SK-N-SH treated with all-trans-retinoic acid at 6 μM for 48 hours (cell line): Measurements from ENCODE around the gene CCDC154.

Experiments
- BACH2 ChIP-seq: fragments of 250-450 bp; sonication (Bioruptor Pico); IDR thresholded peaks from 2 replicates; pipeline ENCODE4 v1.9.0; 2021; ENCODE audit warnings: mild to moderate bottlenecking, borderline replicate concordance
- PPARA ChIP-seq: fragments of 250-450 bp; sonication (Bioruptor Pico); IDR thresholded peaks from 2 replicates; pipeline ENCODE4 v1.5.0; 2020; ENCODE audit warnings: mild to moderate bottlenecking, borderline replicate concordance
- ZFP3 ChIP-seq: fragments of 250-450 bp; sonication (Bioruptor Pico); IDR thresholded peaks from 2 replicates; pipeline ENCODE4 v1.5.0; 2020; ENCODE audit warnings: mild to moderate bottlenecking, moderate library complexity

DNA sequence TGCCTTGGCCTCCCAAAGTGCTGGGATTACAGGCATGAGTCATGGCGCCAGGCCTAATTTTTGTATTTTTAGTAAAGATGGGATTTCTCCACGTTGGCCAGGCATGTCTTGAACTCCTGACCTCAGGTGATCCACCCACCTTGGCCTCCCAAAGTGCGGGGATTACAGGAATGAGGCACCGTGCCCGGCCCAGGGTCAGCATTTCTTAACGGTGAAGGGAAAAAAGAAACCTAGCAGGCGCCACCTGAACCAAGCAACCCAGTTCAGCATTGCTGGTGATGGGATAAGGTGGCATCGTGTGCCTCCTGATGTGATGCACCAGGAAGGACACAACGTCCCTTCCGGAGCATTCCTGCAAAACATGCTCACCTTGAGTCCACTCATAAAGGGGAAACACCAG, 32.7 kb upstream of the CCDC154 start:
- TF ChIP-seq PPARA (CRISPR knock-in tag) (no peak), ZFP3 (CRISPR knock-in tag) (no peak), BACH2 (CRISPR knock-in tag) (no peak)
